Parathyroid adenoma (tissue), 2 donors: Measurements from ENCODE around the gene OR6P1.

ENCODE experiments used
- H2AFZ ChIP-seq: fragments of 300-600 bp; sonication (generic); one replicate; pipeline ENCODE4 v1.7.0; 2017; ENCODE audit warnings: antibody characterized with exemption, mild to moderate bottlenecking
- H3K27ac ChIP-seq: fragments of 300-600 bp; sonication (generic); one replicate; pipeline ENCODE4 v1.7.0; 2017
- H3K27me3 ChIP-seq: fragments of 300-600 bp; sonication (generic); one replicate; pipeline ENCODE4 v1.7.0; 2017; ENCODE audit warnings: low read length; ENCODE audit not compliant: control insufficient read depth, insufficient read depth
- H3K36me3 ChIP-seq: fragments of 300-600 bp; sonication (generic); one replicate; pipeline ENCODE4 v1.7.0; 2017; ENCODE audit warnings: low read length; ENCODE audit not compliant: control insufficient read depth, insufficient read depth
- H3K4me1 ChIP-seq: fragments of 300-600 bp; sonication (generic); one replicate; pipeline ENCODE4 v1.7.0; 2017; ENCODE audit warnings: control low read depth
- H3K4me2 ChIP-seq: fragments of 300-600 bp; sonication (generic); one replicate; pipeline ENCODE4 v1.7.0; 2017; ENCODE audit warnings: low read length
- H3K4me3 ChIP-seq: fragments of 300-600 bp; sonication (generic); one replicate; pipeline ENCODE4 v1.7.0; 2017; ENCODE audit warnings: low read depth, low read length
- H3K79me2 ChIP-seq: fragments of 300-600 bp; sonication (generic); one replicate; pipeline ENCODE4 v1.7.0; 2017; ENCODE audit warnings: control low read depth
- H3K9ac ChIP-seq: fragments of 300-600 bp; sonication (generic); one replicate; pipeline ENCODE4 v1.7.0; 2017; ENCODE audit warnings: mild to moderate bottlenecking
- H3K9me3 ChIP-seq: fragments of 300-600 bp; sonication (generic); one replicate; pipeline ENCODE4 v1.7.0; 2017; ENCODE audit warnings: low read length; ENCODE audit not compliant: control insufficient read depth
- CTCF ChIP-seq: fragments of 300-600 bp; sonication (generic); IDR thresholded peaks from one replicate; pipeline ENCODE4 v1.7.0; 2017; ENCODE audit warnings: antibody characterized with exemption, mild to moderate bottlenecking
- donor health status: primary hyperparathyroidism.

Gene OR6P1, protein sequence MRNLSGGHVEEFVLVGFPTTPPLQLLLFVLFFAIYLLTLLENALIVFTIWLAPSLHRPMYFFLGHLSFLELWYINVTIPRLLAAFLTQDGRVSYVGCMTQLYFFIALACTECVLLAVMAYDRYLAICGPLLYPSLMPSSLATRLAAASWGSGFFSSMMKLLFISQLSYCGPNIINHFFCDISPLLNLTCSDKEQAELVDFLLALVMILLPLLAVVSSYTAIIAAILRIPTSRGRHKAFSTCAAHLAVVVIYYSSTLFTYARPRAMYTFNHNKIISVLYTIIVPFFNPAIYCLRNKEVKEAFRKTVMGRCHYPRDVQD

DNA sequence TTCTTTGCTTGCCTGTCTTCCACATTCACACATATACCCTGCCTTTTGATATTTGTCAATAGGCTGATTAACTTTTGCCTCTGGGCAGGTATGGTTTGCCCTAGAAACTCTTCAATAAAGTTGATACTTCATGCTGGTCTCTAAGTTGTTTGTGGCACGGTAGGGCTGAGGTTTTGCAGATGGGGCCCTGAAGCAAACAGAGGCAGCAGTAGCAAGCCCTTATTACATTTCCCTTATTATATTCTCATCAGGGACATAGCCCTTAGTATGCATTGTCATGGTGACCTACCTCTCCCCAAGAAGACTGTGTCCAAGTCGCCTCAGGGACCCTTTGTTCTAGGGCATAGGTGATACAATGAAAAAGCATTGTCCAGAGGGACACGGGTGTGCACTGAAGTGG lies at the start of gene OR6P1:
Gene OR6P1, minus strand, starts transcription at position 101 of the 400 bp plus-strand sequence. CDS start 6,976 bp downstream, outside the sequence.
- TF ChIP-seq CTCF, result no peak
- H3K27ac ChIP-seq, result no peak within 1 kb of the TSS

GRCh38 chr1:158613764-158614163 lies 43.4 kb upstream of the OR6P1 start:
- no peak overlapping the region for H3K4me2 ChIP-seq
- no peaks in the 10 kb centered on the region for H3K9me3 ChIP-seq
- H3K27me3 ChIP-seq, result no peaks in the 10 kb centered on the region
- TF ChIP-seq CTCF, result no peak
- H3K9ac ChIP-seq, result no peak overlapping the region
- H3K79me2 ChIP-seq, result no peaks in the 10 kb centered on the region
- H3K4me1 ChIP-seq, result no peaks in the 10 kb centered on the region
- no peaks in the 10 kb centered on the region for H3K36me3 ChIP-seq
- H3K4me3 ChIP-seq, result no peak overlapping the region
- no peak overlapping the region for H3K27ac ChIP-seq
- no peak overlapping the region for H2AFZ ChIP-seq

More for the DNA sequence above, at the start of gene OR6P1:
- H2AFZ ChIP-seq, result no peak within 1 kb of the TSS
- no peaks in the 10 kb centered on the region for H3K27me3 ChIP-seq
- no peak within 1 kb of the TSS for H3K4me2 ChIP-seq
- no peak within 1 kb of the TSS for H3K4me3 ChIP-seq
- no peaks in the 10 kb centered on the region for H3K79me2 ChIP-seq
- no peaks in the 10 kb centered on the region for H3K36me3 ChIP-seq
- H3K9ac ChIP-seq, result no peak within 1 kb of the TSS
- H3K4me1 ChIP-seq, result no peaks in the 10 kb centered on the region
- H3K9me3 ChIP-seq, result no peaks in the 10 kb centered on the region

- no peak overlapping the region for H2AFZ ChIP-seq
- no peak overlapping the region for H3K9ac ChIP-seq
- no peak for TF ChIP-seq CTCF
- no peaks in the 10 kb centered on the region for H3K79me2 ChIP-seq
- H3K9me3 ChIP-seq, result no peaks in the 10 kb centered on the region
- H3K27ac ChIP-seq, result no peak overlapping the region
- no peaks in the 10 kb centered on the region for H3K4me1 ChIP-seq
- no peaks in the 10 kb centered on the region for H3K27me3 ChIP-seq
- H3K4me3 ChIP-seq, result no peak overlapping the region
- no peak overlapping the region for H3K4me2 ChIP-seq
- H3K36me3 ChIP-seq, result no peaks in the 10 kb centered on the region
These were observed 41.5 kb upstream of the OR6P1 start for GRCh38 chr1:158611916-158612315.

- no peaks in the 10 kb centered on the region for H3K36me3 ChIP-seq
These were observed 36.9 kb upstream of the OR6P1 start for GRCh38 chr1:158607296-158607695.

More at GRCh38 chr1:158607296-158607695, 36.9 kb upstream of the OR6P1 start:
- Histone ChIP-seq H3K4me1 (no peaks in the 10 kb centered on the region), H3K4me3 (no peak overlapping the region), H3K4me2 (no peak overlapping the region), H2AFZ (no peak overlapping the region), H3K79me2 (no peaks in the 10 kb centered on the region), H3K27me3 (no peaks in the 10 kb centered on the region), H3K9me3 (no peaks in the 10 kb centered on the region), H3K27ac (no peak overlapping the region), H3K9ac (no peak overlapping the region)
- TF ChIP-seq CTCF, result no peak
